Activated CD8-positive, alpha-beta memory T cell treated with anti-CD3 and anti-CD28 coated beads, Interleukin-2, amount 50 U/mL, for 1 hour (primary cell): ENCODE data around the gene IL1RL1.

ENCODE experiments used
- DNase-seq: peaks from one replicate; pipeline ENCODE4 v3.0.0-alpha.2; 2020; ENCODE audit errors: extremely low read depth

IL1RL1 gene

GRCh38 chr2:102310964-102311640 lies at the start of gene IL1RL1:
IL1RL1 (plus strand) TSS chr2:102311563; CDS start chr2:102338265, 26,702 bp downstream.
- no peak for DNase-seq

DNA sequence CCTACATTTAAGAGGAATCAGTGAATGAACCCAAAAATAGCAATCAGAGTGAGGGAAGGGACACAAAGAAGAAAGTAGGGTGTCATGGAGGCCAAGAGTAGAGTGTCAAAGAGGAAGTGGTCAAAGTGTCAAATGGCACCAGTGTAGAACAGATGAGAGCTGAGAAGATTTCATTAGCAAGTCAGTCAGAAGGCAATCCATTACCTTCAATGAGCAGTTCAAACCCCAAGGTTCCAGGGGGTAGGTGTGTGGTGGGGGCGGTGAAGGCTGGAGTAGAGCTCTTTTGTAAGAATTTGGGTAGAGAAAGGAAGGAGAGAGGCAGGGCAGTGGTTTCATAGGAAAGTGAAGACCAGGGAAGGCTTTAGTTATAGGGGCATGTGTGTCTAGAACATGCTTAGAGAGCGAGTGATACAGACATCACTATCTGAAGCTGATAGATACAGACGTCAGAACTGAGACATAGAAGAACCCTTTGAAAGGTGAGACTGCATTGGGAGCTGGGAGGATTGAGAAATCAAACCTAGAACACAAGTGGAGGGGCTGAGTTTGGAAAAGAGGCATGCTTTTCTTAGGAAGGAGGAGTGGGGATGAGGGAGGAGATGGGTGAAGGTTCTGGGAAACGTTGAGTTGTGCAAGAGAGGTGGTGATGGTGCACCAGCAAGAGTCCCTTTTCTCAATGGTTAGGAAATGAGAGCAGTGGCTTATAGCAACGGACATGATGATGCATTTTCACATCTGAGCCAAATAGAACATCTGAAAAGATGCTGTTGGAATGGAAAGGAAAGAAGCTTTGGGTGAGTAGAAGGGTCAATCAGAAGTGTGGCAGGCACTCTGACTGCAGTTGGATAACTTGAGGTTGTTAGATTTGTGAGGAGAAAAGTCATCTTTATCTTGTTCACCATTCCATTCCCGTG lies 48.9 kb upstream of the IL1RL1 start:
- no peak for DNase-seq

GRCh38 chr2:102264952-102265351 lies 46.4 kb upstream of the IL1RL1 start:
- no peak for DNase-seq

DNA sequence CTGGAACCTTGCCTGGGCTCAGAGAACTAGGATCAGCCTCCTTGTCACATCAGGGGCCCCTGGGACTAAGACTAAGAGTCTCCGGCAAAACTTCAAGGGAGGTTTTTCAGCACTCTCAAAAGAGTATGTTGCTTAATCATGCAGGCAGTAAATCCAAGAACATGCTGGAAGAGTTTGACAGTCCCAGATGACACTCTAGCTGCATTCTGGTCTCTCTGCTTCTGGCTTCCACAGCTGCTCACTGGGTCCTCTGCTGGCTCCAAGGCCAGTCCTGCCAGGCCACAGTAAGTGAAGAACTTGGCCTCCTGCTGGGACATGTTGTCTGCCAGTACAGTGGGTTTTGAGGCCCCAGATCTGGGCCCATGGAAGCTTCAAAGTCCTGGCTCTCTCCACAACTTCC lies 45.2 kb upstream of the IL1RL1 start:
- no peak for DNase-seq

DNA sequence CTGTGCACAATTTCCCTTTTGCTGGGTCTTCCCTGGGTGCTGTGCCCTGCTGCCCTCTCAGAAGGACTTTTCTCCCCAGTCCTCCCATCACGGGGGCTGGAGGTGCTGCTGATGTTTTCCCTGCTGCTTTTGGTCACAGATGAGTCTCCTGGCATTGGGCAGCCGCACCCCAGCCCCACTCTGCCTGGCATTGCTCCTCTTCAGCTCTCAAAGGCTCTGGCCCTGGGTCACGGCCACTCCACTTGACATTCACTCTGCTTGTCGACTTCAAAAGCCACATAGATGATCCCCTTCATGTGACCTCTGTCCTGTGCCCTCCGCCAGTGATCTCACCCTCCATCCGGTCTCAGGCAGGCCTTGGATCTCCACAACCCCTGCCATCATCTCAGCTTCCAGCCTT lies 43.6 kb upstream of the IL1RL1 start:
- DNase-seq, result no peak

- no peak for DNase-seq
Observed at GRCh38 chr2:102268510-102269199, 42.7 kb upstream of the IL1RL1 start.

DNA sequence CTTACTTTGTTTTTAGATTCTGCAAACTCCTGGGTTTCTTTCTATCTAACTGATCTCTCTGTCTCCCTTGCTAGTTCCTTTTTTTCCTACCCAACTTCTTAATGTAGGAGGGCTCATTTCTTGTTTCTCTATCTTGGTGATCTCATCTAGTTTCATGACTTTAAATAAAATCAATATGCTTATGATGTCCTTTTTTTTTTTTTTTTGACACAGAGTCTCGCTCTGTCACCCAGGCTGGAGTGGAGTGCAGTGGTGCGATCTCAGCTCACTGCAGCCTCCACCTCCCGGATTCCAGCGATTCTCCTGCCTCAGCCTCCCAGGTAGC lies 42.2 kb upstream of the IL1RL1 start:
- no peak for DNase-seq

GRCh38 chr2:102271844-102272243 lies 39.5 kb upstream of the IL1RL1 start:
- DNase-seq, result no peak

GRCh38 chr2:102273619-102274211 lies 37.6 kb upstream of the IL1RL1 start:
- no peak for DNase-seq

DNA sequence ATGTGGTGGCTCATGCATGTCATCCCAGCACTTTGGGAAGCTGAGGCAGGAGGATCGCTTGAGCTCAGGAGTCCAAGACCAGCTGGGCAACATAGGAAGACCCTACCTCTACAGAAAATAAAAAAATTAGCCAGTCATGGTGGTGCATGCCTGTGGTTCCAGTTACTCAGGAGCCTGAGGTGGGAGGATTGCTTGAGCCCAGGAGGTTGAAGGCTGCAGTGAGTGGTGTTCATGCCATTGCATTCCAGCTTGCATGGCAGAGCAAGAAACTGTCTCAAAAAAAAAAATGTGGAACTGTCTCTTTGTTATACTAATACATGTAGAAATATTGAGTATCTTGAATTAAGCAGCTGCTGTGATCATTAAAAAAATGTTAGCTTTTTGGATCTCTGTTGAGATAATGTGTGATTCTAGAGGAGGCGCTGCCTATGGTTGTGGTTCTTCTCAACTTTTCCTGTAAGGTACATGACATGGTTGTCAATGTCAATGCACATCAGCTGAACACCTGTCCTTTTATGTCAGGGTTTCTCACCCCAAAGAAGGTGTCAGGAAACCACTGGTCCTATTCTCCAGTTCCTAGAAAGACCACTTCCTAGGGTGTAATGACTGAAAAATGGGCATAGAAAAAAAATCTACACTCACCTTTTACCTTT lies 34.7 kb upstream of the IL1RL1 start:
- DNase-seq, result no peak

DNA sequence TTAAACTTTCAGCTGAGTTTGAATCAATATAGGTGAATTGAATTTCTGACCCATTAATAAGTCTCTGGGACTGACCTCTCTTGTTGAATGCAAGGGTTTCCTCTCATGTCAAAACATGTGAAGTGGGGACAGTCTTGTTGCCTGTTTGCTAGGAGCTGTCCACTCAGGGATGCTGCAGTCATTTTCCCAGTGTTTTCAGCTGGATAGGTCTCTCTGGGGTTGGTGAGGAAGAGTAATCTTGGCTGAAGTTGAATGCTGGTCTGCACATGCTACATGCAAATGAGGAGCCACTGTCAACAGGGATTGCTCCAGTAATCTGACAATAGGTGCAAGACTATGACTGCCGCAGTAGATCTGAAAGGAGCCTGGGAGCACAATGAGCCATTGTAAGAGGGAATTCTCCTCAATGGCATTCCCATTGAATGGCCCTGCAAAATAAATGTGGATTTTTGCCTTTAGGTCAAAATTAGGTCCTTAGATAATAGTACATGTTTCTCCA lies 34.1 kb upstream of the IL1RL1 start:
- DNase-seq, result no peak

- DNase-seq, result no peak
Observed at GRCh38 chr2:102278720-102279390, 32.5 kb upstream of the IL1RL1 start.

DNA sequence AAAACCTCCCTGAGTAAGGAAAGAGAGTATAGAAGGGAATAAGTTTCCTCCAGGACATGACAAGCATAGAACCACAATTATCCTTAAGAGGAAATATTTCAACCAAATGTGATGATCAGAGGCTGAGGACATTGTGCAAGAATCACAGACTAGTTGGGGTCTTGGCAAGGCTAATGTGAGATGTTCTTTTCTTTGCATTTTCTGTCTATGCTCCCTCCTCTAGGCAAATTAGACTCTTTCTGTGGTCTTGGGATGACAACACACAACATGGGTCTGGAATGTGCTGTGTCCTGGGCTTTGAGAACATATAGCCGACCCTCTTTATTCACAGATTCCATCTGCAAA lies 32.0 kb upstream of the IL1RL1 start:
- DNase-seq, result no peak

DNA sequence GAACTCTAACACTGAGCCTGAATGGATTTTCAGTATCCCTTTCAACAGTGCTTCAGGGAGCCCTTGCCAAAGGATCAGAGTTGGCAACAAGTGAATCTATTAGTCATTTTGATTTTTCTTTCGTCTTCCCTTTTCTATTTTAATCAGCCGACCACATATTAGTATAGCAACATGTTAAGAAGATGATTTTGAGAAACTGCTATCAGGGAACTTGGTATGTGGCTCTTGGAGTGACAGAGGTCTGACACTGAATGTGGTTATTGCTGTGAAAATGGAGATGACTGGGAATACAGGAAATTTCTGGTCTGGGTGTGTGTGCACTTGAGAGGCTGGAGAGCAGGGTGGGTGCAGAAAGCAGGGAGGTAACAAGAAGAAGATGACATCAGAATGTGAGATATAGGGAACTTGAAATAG lies 28.7 kb upstream of the IL1RL1 start:
- no peak for DNase-seq

GRCh38 chr2:102283996-102284395 lies 27.4 kb upstream of the IL1RL1 start:
- DNase-seq, result no peak

DNA sequence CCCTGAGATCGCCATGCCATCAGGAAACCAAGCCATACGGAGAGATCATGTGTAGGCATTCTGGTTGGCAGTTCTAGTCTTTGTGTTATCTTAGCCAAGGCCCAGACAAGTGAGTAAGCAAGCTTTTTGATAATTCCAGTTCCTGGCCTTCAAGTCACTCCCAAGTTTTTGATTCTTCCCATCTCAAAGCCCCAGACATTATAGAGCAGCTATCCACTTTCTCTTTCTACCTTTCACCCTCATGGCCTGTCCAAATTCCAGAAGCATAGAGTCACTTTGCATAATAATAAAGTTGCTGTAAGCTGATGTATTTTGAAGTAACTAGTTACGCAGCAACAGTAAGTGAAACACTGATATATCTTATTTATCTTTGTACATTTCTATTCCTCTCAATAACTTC lies 26.8 kb upstream of the IL1RL1 start:
- DNase-seq, result no peak

DNA sequence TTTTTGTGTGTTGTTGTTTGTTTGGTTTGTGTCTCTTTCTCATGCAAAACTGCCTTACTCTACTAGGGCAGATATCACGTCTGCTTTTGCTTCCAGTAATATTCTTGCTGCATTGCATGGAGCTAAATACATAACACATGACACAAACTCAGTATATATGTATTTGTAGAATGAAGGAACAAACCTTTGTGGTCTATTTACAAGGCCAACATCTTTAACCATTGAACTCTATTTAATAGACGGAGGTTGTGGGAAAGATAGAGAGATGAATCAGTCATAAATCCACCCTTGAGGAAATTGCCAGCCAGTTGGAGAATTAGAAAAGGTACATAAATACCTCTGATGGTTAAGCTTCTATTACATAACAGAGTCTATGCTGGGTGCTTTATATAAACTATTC lies 26.0 kb upstream of the IL1RL1 start:
- no peak for DNase-seq

- no peak for DNase-seq
Observed at GRCh38 chr2:102286041-102286440, 25.3 kb upstream of the IL1RL1 start.

- no peak for DNase-seq
Observed at GRCh38 chr2:102289129-102289528, 22.2 kb upstream of the IL1RL1 start.

DNA sequence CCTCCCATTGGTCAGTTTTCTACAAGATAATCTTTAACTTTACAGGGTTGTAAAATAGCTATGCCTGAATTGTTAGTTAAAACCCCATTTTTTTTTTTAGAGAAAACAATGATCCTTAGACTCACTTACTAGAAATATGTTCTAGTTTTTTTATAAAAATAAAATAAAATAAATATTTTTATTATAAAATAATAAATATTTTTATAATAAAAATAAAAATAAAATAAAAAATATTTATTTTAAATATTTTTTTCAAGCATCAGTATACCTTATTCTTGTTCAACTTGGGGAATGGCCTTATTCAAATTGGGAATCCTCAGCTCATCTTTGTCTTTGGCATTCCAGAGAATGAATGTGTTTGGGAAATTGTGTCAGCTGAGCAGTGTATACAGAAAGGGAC lies 20.8 kb upstream of the IL1RL1 start:
- no peak for DNase-seq
